TTC549 (cell line): ENCODE data around the gene VAMP8.
"Not testable (repeated sequence)": the region's sequence is repeated elsewhere in the genome, so short reads cannot be mapped to it uniquely, and the experiment has no call there.

Experiments
- FAIRE-seq: peaks from 2 replicates; lab custom pipeline; 2012; peaks lifted over from hg19 to GRCh38; lab: Jason Lieb, UNC

Gene VAMP8

DNA sequence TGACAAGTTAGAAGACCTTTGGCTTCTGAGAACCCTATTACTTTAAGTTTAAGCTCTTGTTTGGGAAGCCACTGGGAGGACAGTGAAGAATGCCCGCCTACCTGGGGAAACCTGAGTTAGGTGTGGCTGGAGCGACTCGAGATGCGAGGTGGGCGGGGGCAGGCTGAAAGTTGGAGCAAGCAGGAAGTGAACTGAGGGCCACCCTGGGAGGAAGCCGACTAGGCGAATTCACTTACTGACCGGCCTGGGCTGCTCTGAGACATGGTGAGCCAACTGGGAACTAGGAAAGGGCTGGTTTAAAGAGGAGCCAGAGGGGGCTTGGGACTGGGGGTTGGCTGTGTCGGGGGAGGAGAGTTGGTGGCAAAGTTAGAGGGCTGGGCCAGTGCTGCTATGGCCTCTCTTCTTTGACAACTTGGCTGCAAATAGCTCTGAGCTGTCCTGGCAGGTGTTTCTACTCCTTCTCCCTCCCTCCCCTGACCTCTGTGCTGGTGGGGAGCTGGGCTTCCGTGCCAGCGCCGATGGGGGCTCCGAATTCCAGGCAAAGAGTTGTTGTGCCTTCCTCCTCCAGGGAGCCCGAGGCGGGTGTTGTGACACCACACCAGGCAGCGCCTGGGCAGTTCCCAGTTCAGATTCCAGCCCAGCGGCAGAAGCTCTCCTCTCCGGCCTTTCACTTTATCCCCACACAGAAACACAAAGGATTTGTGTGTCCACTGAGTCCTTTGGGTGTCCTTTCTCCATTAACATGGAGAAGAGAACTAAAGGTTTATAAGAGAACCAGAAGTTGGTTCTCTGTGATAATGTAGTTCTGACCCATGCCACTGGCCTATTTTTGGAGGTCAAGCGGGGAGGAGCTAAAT, at the start of gene VAMP8:
VAMP8 (plus strand) TSS at position 201 of the 857 bp plus-strand sequence; CDS start at position 262, 61 bp downstream.
- no peak for FAIRE-seq

DNA sequence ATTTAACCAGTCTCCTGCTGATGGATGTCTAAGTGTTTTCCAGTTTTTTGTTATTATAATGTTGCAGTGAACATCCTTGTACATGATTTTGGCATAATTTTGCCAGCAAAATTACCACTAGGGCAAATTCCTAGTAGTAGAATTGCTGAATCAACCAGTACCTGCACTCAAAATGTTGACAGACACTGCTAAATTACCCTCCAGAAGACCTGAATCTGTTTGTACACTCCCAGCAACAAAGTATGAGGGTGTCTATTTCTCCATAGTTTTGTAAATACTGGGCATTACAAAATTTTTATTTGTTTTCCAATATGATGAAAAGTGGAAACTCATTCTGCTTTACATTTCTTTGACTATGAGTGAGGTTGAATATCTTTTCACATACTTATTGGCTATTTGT, 49.6 kb upstream of the VAMP8 start:
- FAIRE-seq, result no peak

DNA sequence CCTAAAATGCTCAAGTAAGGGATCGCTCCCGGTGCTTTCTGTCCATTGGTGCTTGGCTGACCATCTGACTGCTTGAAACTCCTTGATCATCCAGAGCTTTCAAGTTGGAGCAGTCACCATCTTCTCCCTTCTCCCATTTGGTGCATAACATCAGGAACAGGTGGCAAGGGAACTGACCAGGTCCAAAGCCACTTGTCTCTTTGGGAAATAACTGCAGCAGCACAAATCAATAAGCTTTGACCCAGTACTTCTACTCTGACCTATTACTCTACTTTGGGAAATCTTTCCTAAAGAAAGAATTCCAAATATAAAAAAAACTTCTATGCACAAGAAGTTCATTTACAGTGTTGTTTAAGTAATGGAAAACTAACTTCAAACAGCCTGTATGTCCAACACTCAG, 49.0 kb upstream of the VAMP8 start:
- FAIRE-seq, result no peak

DNA sequence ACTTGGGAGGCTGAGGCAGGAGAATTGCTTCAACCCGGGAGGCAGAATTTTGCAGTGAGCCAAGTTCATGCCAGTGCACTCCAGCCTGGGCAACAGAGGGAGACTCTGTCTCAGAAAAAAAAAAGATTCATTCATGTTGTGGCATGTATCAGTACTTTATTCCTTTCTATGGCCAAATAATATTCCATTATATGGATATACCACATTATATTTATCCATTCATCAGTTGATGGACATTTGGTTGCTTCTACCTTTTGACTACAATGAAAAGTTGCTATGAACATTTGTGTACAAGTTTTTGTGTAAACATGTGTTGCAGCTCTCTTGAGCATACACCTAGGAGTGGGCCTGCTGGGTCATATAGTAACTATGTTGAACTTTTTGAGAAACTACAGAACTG, 47.6 kb upstream of the VAMP8 start:
- no peak for FAIRE-seq

DNA sequence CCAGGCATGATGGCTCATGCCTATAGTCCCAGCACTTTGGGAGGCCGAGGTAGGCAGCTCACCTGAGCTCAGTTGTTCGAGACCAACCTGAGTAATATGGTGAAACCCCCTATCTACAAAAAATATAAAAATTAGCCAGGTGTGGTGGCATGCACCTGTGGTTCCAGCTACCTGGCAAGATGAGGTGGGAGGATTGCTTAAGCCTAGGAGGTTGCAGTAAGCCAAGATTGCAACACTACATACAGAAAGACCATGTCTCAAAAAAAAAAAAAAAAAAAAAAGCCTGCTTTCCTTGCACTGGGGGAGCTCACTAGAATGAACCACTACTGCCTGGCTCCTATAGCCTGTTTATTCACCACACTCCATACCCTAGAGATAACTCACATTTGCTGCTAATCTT, 45.8 kb upstream of the VAMP8 start:
- FAIRE-seq, result no peak

DNA sequence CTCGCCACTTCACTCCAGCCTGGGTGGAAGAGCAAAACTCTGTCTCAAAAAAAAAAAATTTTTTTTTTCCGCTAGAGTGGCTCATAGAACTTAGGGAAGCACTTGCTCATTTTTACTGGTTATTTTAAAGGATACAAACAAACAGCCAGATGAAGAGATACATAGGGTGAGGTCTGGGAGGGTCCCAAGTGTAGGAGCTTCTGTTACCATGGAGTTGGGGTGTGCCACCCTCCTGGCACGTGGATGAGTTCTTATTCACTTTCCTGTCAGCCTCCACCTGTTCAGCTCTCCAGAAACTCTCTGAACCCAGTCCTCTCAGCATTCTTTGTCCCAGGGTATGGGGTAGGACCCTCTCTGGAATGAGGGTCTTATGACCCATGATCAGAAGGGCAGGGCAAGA, 43.3 kb upstream of the VAMP8 start:
- FAIRE-seq, result no peak

DNA sequence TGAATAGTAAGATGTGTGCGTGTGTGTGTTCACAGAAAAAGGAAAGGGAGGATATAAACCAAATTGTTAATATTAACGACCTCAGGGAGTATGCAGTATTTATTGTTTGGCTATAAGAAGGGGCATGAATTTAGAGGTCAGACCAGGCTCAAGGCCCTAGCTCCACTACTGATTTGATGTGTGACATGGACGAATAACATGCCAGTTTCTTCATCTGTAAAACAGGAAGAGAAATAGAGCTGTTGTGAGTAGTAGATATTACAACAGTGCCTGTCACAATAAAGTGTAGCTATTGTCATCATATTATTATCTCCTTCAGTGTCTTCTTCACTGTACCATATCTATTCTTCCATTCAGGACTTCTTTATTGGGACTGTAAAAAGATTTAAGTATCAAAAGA, 42.5 kb upstream of the VAMP8 start:
- no peak for FAIRE-seq

DNA sequence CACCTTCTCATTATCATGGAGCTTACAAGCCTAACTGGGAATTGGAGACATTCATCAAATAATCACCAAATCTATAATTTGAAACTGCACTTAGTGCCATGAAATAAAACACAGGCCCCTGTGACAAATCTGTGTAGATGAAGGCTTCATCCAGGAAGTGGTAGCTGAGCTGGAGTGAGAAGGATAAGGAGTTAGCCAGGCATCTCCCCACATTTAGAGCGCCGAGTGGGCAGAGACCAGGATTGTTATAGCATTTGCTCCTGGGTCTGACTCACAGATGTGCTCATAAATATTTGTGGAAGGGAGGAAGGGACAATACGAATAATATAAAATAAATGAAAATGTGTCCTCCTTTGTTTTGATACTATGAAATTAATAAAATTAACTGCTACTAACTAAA, 40.9 kb upstream of the VAMP8 start:
- no peak for FAIRE-seq

DNA sequence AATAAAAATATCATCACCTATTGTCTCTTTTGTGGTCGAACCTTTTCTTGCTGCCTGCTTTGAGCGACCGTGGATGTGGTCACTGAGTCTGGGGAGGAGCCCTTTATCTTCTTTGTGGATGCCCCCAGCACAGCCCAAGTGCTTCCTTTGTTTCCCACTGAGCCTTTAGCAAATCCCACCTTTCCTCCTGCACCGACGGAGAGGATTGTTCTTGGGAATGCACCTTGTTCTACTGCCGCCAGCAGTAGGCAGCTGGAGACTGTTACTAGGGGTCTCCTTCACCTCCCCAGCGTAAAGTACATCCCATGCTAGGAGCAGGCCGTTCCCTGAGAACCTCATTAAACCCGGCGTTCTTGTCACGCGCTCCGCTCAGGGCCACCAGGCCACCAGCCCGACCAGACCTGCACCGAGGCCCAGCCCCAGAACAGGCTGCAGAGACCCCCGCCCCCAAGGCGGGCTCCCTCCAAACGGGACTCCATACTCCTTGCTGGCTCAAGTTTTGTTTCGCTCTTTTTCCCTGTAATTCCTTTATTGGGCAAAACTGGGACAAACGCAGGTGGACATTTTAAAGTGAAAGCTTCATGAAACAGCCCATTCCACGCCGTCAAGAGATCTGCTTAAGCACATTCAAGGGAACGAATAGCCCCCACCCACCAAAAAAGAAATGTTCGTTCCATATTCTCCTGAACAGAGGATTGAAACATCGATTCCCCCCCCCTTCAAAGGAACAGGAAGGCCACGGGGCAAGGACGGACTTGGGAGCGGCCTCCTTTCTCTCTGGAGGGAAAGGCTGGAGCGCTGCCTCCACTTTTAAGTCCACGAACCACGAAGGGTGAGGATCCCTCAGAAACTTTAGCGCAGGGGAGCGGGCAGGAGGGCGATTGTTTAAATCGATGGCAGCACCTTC, 39.5 kb upstream of the VAMP8 start:
- no peak for FAIRE-seq

DNA sequence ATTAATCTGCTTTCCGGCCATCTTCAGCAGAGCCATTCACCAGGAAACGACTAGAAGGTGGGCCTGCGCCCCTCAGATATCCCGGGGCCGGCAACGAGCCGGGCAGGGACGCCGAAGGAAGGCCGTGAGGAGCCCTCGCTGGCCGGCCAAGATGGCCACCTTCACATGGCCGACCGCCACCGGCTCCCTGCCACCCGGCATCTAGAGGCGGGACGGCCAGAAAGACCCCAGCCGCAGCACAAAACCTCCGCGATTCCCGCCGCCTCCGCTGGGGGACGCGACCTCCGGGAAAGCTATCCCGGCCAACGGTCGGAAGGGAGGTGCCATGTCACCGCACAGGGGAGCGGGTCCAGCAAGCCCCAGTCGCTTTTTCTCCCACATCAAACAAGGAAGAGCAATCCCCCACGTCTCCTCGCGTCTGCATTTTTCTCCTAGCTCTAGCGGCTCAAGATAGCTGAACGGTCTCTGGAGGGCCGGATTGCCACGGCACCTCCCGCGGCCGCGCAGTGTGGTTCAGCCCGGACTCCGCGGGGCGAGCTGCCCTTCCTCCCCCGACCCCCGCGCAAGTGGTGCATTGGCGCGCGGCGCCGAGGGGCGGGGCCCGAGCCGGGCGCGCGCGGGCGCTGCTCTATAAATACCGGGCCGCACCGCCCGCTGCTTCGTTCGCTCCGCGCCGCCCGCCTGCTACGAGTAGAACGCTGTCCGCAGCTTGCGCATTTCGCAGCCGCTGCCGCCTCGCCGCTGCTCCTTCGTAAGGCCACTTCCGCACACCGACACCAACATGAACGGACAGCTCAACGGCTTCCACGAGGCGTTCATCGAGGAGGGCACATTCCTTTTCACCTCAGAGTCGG, 38.7 kb upstream of the VAMP8 start, which contains the start of gene MAT2A:
MAT2A (plus strand) TSS at position 662 of the 854 bp plus-strand sequence; CDS start at position 782, 120 bp downstream.
- no peak for FAIRE-seq

DNA sequence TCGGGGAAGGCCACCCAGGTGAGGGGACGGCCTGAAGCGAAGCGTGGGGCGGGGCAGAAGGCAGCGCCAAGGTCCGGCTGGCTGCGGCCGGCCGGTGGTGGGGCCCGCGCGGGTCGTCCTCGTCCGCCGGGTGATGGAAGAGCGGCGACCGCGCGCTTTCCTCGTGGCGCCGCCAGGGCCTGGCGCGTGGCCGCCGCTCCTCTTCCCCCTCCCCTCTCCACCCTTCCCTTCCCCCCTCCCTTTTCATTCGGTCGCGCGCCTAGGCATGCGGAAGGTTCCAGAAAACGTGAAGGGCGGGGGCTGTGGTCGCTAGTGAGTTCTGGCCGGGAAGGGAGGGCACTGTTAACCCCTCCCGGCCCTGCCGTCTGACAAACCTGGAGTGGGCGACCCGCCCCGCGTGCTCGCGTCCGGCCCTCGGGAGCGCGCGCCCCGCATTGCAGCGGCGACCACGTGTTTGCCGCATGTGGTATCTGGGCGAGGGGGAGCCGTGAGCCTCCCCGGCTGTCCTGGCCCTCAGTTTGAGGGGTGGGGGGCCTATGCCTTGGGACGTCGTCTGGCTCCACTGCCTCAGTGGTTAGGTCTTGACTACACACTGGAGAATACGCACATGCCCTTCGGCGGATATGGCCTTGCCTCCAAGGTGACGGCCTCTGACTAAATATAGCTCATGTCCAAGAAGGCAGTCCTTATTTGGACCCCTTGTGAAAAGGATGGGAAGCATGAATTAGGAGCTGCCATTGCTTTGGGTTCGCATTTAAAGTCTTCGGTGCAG, 37.8 kb upstream of the VAMP8 start:
- FAIRE-seq, result no peak

DNA sequence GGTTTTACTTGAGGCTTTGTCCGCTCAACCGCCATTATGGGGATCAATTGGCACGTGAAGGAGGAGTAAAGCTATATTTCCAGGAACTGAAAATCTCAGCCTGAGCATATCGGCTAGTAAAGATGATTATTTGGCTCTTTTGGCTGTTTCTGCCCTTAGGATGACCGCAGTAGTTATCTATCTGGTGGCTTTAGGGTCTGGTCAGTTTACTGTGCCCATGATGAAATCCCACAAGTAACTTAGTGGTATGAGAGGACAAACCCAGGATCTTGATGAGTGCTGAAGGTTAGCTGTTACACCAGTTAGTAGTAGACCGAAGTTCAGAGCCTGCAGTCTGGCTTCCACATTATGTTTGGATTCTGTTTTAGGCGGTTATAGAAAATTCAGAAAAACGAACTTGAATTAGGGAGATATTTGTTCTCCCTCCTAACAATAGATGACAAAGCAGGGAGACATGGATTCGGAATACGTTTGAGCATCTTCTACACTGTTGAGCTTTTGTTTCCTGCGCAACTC, 37.2 kb upstream of the VAMP8 start:
- FAIRE-seq, result no peak

DNA sequence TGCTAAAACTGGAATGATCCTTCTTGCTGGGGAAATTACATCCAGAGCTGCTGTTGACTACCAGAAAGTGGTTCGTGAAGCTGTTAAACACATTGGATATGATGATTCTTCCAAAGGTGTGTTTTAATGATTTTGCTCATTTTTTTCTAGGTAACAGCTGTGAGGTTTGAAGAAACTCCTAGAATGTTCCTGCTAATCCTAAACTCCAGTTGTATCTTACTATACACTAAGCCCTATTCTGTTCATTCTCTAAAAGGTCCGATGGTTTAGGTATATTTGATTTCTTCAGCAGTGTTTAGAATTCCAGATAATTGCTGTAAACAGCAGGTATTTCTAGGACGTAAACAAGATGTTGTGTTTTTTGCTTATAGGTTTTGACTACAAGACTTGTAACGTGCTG, 36.1 kb upstream of the VAMP8 start:
- FAIRE-seq, result no peak

DNA sequence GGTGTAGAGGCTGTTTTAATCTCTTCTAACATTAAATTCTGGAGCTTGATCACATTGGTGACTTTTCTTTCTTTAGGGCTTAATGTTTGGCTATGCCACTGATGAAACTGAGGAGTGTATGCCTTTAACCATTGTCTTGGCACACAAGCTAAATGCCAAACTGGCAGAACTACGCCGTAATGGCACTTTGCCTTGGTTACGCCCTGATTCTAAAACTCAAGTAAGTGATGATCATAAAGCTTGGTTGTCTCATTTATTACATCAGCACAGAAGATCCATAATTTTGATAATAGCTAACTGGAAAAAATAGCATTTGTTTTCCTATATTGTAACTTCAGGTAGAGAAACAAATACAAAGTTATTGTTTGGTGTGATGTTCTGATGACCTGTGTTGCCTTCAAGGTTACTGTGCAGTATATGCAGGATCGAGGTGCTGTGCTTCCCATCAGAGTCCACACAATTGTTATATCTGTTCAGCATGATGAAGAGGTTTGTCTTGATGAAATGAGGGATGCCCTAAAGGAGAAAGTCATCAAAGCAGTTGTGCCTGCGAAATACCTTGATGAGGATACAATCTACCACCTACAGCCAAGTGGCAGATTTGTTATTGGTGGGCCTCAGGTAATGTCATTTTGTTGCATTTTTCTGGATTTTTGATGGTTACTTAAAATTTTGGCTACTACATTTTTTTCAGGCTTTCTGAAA, 35.5 kb upstream of the VAMP8 start:
- no peak for FAIRE-seq

DNA sequence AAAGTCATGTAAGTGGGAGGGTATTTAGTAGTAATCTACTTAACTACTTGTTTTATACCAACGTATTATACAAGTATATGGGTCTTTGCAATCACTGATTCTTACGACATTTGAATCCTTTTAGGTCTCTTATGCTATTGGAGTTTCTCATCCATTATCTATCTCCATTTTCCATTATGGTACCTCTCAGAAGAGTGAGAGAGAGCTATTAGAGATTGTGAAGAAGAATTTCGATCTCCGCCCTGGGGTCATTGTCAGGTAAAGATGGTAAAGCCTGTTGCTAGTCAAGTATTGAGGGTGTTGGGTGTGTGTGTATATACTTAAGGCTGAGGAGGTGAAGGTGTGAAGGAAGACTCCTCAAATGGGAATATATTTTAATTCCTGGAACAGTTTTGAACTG, 34.6 kb upstream of the VAMP8 start:
- no peak for FAIRE-seq

DNA sequence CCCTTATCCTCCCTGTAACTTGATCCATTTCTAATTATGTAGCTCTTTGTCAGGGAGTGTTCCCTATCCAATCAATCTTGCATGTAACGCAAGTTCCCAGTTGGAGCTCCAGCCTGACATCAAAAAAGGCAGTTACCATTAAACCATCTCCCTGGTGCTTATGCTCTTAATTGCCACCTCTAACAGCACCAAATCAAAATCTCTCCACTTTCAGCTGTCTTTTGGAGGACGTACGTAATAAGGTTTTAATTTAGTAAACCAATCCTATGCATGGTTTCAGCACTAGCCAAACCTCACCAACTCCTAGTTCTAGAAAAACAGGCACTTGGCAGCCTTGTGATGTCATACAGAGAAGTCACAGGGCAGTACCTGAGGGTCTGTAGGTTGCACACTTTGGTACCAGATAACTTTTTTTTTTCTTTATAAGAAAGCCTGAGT, 33.1 kb upstream of the VAMP8 start:
- FAIRE-seq, result not testable (repeated sequence)

DNA sequence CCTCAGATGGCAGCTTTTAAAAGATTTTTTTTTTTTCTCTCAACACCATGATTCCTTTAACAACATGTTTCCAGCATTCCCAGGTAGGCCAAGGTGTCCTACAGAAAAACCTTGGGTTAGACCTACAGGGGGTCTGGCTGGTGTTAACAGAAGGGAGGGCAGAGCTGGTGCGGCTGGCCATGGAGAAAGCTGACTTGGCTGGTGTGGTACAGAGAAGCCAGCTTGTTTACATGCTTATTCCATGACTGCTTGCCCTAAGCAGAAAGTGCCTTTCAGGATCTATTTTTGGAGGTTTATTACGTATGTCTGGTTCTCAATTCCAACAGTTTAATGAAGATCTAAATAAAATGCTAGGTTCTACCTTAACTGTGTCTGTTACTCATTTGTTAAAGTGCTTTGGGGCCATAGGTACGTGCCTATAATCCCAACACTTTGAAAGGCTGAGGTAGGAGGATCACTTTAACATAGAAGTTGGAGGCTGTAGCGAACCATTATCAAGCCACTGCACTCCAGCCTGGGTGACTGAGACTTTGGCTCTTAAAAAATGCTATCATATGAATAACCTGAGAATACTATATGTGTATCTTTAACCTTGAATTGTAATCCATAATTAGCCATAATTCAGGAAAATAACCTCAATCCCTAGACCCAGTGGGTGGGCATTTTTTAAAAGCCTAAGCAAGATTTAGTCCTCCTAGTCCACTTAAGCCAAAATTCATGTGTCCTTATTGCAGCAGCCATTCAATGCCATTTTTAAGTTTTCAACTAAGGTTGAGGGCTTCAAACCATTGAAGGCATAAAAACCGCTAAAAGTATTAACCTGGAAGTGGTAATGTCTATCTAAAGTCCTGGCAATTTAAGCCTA, 32.2 kb upstream of the VAMP8 start:
- FAIRE-seq, result not testable (repeated sequence)

DNA sequence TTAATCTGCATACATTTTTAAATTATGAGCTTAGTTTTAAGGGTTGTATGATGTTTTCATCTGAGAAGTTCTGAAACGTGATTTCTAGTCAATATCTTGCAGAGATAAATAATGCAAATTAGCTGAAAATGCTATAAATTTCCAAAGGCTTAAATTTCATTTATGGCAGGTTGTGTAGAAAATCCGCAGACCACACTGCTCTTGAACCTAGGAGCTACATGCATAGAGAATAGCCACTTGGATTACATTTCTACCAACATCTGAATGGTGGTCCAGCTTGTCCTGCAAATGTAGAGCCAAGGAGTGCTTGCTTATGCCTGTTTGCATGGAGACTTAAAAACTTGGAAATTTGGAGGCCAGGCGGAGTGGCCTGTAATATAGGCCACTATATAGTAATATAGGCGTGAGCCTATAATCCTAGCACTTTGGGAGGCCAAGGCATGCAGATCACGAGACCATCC, 31.6 kb upstream of the VAMP8 start:
- no peak for FAIRE-seq

DNA sequence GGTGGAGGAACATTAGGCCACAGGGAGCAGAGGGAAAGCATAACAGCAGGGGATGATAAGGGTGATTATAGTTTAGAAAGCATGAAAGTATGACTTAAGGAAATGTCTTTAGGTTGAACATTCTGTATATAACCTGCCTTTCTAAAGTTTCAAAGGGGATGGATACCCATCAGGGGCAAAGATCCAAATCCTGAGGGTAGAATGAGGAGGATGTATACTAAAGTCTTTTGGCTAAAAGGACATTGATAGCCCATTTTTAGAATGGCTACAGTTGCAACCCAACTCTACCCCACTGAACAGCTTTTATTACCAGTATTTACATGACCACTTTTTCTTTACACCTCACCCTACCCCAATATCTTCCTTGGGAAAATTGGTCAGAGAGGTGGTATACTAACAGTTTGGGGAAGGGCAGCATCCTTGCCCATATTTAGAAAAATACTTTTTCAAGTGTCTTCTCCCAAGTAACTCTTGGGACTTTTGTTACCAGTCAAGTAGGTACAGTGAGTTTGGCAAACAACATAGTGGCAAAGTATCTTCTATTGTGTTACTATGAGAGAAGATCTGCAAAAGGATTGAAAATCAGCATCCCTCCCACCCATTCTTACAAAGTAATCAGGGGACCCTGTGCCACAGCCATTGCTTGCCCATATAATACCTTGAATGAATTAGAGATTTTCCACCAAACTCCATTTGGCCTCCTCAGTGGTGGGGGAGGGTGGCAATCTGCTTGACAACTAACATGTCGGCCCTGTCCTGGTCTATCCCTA, 30.1 kb upstream of the VAMP8 start:
- FAIRE-seq, result no peak
